Measurements from ENCODE around the gene KSR1. TPM values are rescaled to one million over a fixed set of nuclear protein-coding genes. Genes with fewer than 3 reads are reported as not detected.

KSR1 gene
- total and polyA plus RNA-seq, 4 donors = 19.0 to 75.7 (median 42.6) TPM

DNA sequence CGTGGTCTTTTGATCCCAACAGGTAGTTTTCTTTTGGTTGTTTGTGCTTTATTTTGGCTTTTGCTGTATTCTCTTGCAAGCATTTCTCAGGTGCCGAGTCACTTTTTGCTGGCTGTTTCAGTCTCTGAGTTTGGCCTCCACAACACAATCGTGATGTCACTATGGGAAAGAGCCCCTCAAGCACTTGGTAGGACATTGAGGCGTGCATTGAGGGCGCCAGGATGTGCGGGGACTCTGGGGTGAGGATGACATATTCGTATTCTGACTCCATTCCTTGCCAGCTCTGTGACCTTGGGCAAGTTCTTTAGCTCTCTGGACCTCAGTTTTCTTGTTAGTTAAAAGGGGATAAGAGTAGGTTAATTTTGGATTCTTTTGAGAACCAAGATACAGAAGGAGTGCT lies 13.0 kb downstream of the KSR1 start:
- no peak for ATAC-seq (ENCODE audit: low FRiP score)

DNA sequence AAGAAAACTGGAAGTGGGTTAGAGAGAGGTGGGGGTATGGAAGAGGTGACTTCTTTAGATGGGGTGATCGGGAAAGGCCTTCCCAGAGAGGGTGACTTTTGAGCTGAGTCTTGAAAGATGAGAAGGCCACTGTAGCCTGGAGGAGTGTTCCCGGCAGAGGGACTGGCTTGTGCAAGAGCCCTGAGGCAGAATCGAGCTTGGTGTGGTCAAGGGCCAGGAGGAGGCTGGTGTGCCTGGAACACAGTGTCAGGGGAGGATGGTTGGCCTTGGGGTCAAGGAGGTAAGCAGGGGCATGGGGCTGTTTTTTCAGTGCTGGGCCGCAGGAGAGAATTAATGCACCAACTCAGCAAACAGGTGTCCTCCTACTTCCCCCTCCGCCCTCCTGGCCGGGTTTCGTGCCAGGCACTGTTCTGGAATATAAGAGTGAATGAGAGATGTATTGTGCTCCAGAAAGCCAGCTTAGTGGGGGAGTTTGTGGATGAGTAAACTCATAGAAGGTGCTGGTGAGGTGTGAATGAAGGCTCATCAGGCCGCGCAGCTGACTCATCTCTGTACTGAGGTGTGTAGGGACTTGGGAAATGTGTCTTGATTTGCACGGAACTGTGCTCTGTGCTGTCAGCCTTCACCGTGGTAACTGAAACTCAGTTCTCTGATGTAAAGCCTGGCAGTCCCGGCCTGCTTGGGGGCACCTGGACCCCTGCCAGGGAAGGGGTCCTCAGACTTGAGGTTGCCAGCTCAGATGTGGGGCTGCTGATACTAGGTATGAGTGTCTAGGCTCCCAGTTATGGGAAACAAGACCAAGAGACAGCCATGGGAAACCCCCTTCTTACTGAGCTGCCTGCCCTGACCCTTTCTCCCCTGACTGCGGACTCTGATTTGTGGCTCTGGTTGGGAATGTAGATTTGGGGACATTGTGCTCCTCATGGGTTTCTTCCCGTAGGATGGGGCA lies 15.3 kb downstream of the KSR1 start:
- Histone ChIP-seq H3K27me3 (ENCODE audit: control insufficient read depth in 1 of 2, insufficient read depth in 2 of 2, low read length in 1 of 2) (no peaks in the 10 kb centered on the region), H3K4me1 (ENCODE audit: control insufficient read depth in 1 of 2, insufficient read depth in 2 of 2, low read length in 2 of 2) (no peaks in the 10 kb centered on the region), H3K27ac (ENCODE audit: low read depth in 1 of 2, low read length in 2 of 2) (no peak overlapping the region), H3K9me3 (ENCODE audit: control insufficient read depth, low read length) (no peaks in the 10 kb centered on the region), H3K4me3 (ENCODE audit: low read length in 2 of 2) (no peak overlapping the region), H3K36me3 (ENCODE audit: control insufficient read depth in 1 of 2, insufficient read depth in 2 of 2, low read length in 1 of 2) (no peaks in the 10 kb centered on the region)
- ATAC-seq (ENCODE audit: low FRiP score) (no peak), DNase-seq (no peak)
- 89 to 90% methylated on average over 14 of the region's 14 CpGs for WGBS, 2 donors
- intact Hi-C loops (cut with DNase I) = no loop called here

More for the DNA sequence above, 13.0 kb downstream of the KSR1 start:
- no peak overlapping the region for H3K4me3 ChIP-seq (ENCODE audit: low read length in 2 of 2)
- H3K27ac ChIP-seq (ENCODE audit: low read depth in 1 of 2, low read length in 2 of 2) = no peak overlapping the region
- intact Hi-C loops (cut with DNase I) = no loop called here
- H3K4me1 ChIP-seq (ENCODE audit: control insufficient read depth in 1 of 2, insufficient read depth in 2 of 2, low read length in 2 of 2) = no peaks in the 10 kb centered on the region
- DNase-seq = no peak
- H3K36me3 ChIP-seq (ENCODE audit: control insufficient read depth in 1 of 2, insufficient read depth in 2 of 2, low read length in 1 of 2) = no peaks in the 10 kb centered on the region
- no peaks in the 10 kb centered on the region for H3K27me3 ChIP-seq (ENCODE audit: control insufficient read depth in 1 of 2, insufficient read depth in 2 of 2, low read length in 1 of 2)
- WGBS, 2 donors = 78% methylated on average over 7 of the region's 7 CpGs
- no peaks in the 10 kb centered on the region for H3K9me3 ChIP-seq (ENCODE audit: control insufficient read depth, low read length)

- ATAC-seq (ENCODE audit: low FRiP score) (no peak), DNase-seq (no peak)
- Histone ChIP-seq H3K36me3 (ENCODE audit: control insufficient read depth in 1 of 2, insufficient read depth in 2 of 2, low read length in 1 of 2) (no peaks in the 10 kb centered on the region), H3K27ac (ENCODE audit: low read depth in 1 of 2, low read length in 2 of 2) (no peak overlapping the region), H3K27me3 (ENCODE audit: control insufficient read depth in 1 of 2, insufficient read depth in 2 of 2, low read length in 1 of 2) (no peaks in the 10 kb centered on the region), H3K4me1 (ENCODE audit: control insufficient read depth in 1 of 2, insufficient read depth in 2 of 2, low read length in 2 of 2) (no peaks in the 10 kb centered on the region), H3K9me3 (ENCODE audit: control insufficient read depth, low read length) (no peaks in the 10 kb centered on the region), H3K4me3 (ENCODE audit: low read length in 2 of 2) (no peak overlapping the region)
- intact Hi-C loops (cut with DNase I) = no loop called here
- WGBS, 2 donors = 94 to 97% methylated on average over 6 of the region's 6 CpGs
Observed at GRCh38 chr17:27473190-27473747, 17.0 kb downstream of the KSR1 start.

DNA sequence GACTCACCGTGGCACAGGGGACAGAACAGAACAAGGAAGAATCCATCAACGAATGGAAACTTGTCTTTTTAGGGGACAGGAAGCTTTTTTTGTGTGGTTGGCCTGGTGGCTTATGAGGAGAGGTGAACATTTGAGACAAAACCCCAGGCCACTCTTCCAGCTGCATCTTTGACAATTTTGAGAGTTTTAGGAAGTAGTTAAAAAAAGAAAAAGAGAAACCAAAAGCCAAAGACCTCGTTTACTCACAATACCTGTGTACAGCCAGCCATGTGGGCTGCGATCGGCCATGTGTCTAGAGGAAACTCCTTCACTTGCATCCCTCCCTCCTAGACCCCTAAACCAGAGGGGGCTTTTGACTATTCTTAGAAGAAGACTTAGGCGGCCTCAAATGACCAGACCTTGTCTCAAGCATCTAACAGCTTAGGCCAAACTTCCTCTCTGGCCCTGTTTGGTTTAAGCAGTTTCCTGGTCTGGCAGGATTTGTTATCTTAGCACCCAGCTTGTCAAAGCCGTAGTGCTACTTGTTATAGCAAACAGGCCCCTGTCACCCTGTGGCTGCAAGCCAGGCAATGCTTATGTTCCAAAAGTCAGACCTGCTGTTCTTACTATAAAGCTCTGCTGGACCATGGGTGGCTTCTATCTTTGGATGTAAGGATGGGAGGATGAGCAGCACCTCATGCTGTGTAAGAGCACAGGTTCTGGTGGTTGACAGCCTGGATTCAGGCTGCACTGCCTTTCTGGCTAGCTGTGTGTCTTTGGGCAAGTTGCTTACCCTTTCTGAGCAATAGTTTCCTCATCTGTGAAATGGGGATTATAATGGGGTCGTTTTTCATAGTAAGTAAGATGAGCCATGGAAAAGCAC lies 17.7 kb downstream of the KSR1 start:
- intact Hi-C loops (cut with DNase I) = no loop called here
- Histone ChIP-seq H3K9me3 (ENCODE audit: control insufficient read depth, low read length) (no peaks in the 10 kb centered on the region), H3K4me3 (ENCODE audit: low read length in 2 of 2) (no peak overlapping the region), H3K4me1 (ENCODE audit: control insufficient read depth in 1 of 2, insufficient read depth in 2 of 2, low read length in 2 of 2) (no peaks in the 10 kb centered on the region), H3K36me3 (ENCODE audit: control insufficient read depth in 1 of 2, insufficient read depth in 2 of 2, low read length in 1 of 2) (no peaks in the 10 kb centered on the region), H3K27ac (ENCODE audit: low read depth in 1 of 2, low read length in 2 of 2) (no peak overlapping the region), H3K27me3 (ENCODE audit: control insufficient read depth in 1 of 2, insufficient read depth in 2 of 2, low read length in 1 of 2) (no peaks in the 10 kb centered on the region)
- ATAC-seq (ENCODE audit: low FRiP score) (no peak), DNase-seq (no peak)
- 68% methylated on average over 8 of the region's 8 CpGs for WGBS, 2 donors

- 95% methylated on average over 10 of the region's 10 CpGs for WGBS, 2 donors
Observed at GRCh38 chr17:27475070-27475673, 18.9 kb downstream of the KSR1 start.

GRCh38 chr17:27475981-27476895 lies 20.0 kb downstream of the KSR1 start:
- Histone ChIP-seq H3K9me3 (ENCODE audit: control insufficient read depth, low read length) (no peaks in the 10 kb centered on the region), H3K4me3 (ENCODE audit: low read length in 2 of 2) (no peak overlapping the region), H3K4me1 (ENCODE audit: control insufficient read depth in 1 of 2, insufficient read depth in 2 of 2, low read length in 2 of 2) (no peaks in the 10 kb centered on the region), H3K27ac (ENCODE audit: low read depth in 1 of 2, low read length in 2 of 2) (no peak overlapping the region), H3K36me3 (ENCODE audit: control insufficient read depth in 1 of 2, insufficient read depth in 2 of 2, low read length in 1 of 2) (no peaks in the 10 kb centered on the region), H3K27me3 (ENCODE audit: control insufficient read depth in 1 of 2, insufficient read depth in 2 of 2, low read length in 1 of 2) (no peaks in the 10 kb centered on the region)
- 88 to 92% methylated on average over 14 of the region's 14 CpGs for WGBS, 2 donors
- intact Hi-C loops (cut with DNase I) = no loop called here
- no peak for ATAC-seq (ENCODE audit: low FRiP score)
- DNase-seq = no peak

More at GRCh38 chr17:27475070-27475673, 18.9 kb downstream of the KSR1 start:
- Histone ChIP-seq H3K4me3 (ENCODE audit: low read length in 2 of 2) (no peak overlapping the region), H3K4me1 (ENCODE audit: control insufficient read depth in 1 of 2, insufficient read depth in 2 of 2, low read length in 2 of 2) (no peaks in the 10 kb centered on the region), H3K36me3 (ENCODE audit: control insufficient read depth in 1 of 2, insufficient read depth in 2 of 2, low read length in 1 of 2) (no peaks in the 10 kb centered on the region), H3K27ac (ENCODE audit: low read depth in 1 of 2, low read length in 2 of 2) (no peak overlapping the region), H3K27me3 (ENCODE audit: control insufficient read depth in 1 of 2, insufficient read depth in 2 of 2, low read length in 1 of 2) (no peaks in the 10 kb centered on the region), H3K9me3 (ENCODE audit: control insufficient read depth, low read length) (no peaks in the 10 kb centered on the region)
- DNase-seq (no peak), ATAC-seq (ENCODE audit: low FRiP score) (no peak)
- intact Hi-C loops (cut with DNase I) = no loop called here

GRCh38 chr17:27477050-27477888 lies 21.0 kb downstream of the KSR1 start:
- 88 to 93% methylated on average over 9 of the region's 9 CpGs for WGBS, 2 donors
- no peak for ATAC-seq (ENCODE audit: low FRiP score)

More at GRCh38 chr17:27477050-27477888, 21.0 kb downstream of the KSR1 start:
- Histone ChIP-seq H3K9me3 (ENCODE audit: control insufficient read depth, low read length) (no peaks in the 10 kb centered on the region), H3K36me3 (ENCODE audit: control insufficient read depth in 1 of 2, insufficient read depth in 2 of 2, low read length in 1 of 2) (no peaks in the 10 kb centered on the region), H3K4me3 (ENCODE audit: low read length in 2 of 2) (no peak overlapping the region), H3K4me1 (ENCODE audit: control insufficient read depth in 1 of 2, insufficient read depth in 2 of 2, low read length in 2 of 2) (no peaks in the 10 kb centered on the region), H3K27me3 (ENCODE audit: control insufficient read depth in 1 of 2, insufficient read depth in 2 of 2, low read length in 1 of 2) (no peaks in the 10 kb centered on the region), H3K27ac (ENCODE audit: low read depth in 1 of 2, low read length in 2 of 2) (no peak overlapping the region)
- no peak for DNase-seq
- intact Hi-C loops (cut with DNase I) = no loop called here

Measured in aorta (tissue), 5 donors.